ENCODE results near the gene PTPRN2. TPM values are rescaled to one million over a fixed set of nuclear protein-coding genes. Genes with fewer than 3 reads are reported as not detected.
"Not testable (repeated sequence)": the region's sequence is repeated elsewhere in the genome, so short reads cannot be mapped to it uniquely, and the experiment has no call there.

PTPRN2 gene
- total RNA-seq, 1 donor, result 0.09 TPM

- no peak for TF ChIP-seq CTCF (IDR thresholded peaks at IDR 0.05; ENCODE audit: insufficient read depth, low read length)
- DNase-seq (ENCODE audit: low read depth), result no peak
- H3K4me3 ChIP-seq (ENCODE audit: low read depth, low read length), result no peak overlapping the region
These were observed 1084.9 kb downstream of the PTPRN2 start for GRCh38 chr7:157502701-157503111.

- TF ChIP-seq CTCF (IDR thresholded peaks at IDR 0.05; ENCODE audit: insufficient read depth, low read length), result no peak
- H3K4me3 ChIP-seq (ENCODE audit: low read depth, low read length), result no peak overlapping the region
- no peak for DNase-seq (ENCODE audit: low read depth)
These were observed 1086.0 kb downstream of the PTPRN2 start for GRCh38 chr7:157501581-157501980.

GRCh38 chr7:157500989-157501540 is 1086.6 kb downstream of the PTPRN2 start:
- H3K4me3 ChIP-seq (ENCODE audit: low read depth, low read length); DNase-seq (ENCODE audit: low read depth): not testable (repeated sequence)

- H3K4me3 ChIP-seq (ENCODE audit: low read depth, low read length), result no peak overlapping the region
- no peak for DNase-seq (ENCODE audit: low read depth)
- no peak for TF ChIP-seq CTCF (IDR thresholded peaks at IDR 0.05; ENCODE audit: insufficient read depth, low read length)
These were observed 1087.3 kb downstream of the PTPRN2 start for GRCh38 chr7:157500171-157500960.

GRCh38 chr7:157499835-157500153 is 1087.8 kb downstream of the PTPRN2 start:
- H3K4me3 ChIP-seq (ENCODE audit: low read depth, low read length), result no peak overlapping the region
- no peak for TF ChIP-seq CTCF (IDR thresholded peaks at IDR 0.05; ENCODE audit: insufficient read depth, low read length)
- DNase-seq (ENCODE audit: low read depth), result no peak

GRCh38 chr7:157499121-157499834 is 1088.3 kb downstream of the PTPRN2 start:
- no peak overlapping the region for H3K4me3 ChIP-seq (ENCODE audit: low read depth, low read length)
- no peak for TF ChIP-seq CTCF (IDR thresholded peaks at IDR 0.05; ENCODE audit: insufficient read depth, low read length)
- DNase-seq (ENCODE audit: low read depth), result no peak

GRCh38 chr7:157498657-157499056 is 1089.0 kb downstream of the PTPRN2 start:
- H3K4me3 ChIP-seq (ENCODE audit: low read depth, low read length), result no peak overlapping the region
- DNase-seq (ENCODE audit: low read depth), result no peak
- no peak for TF ChIP-seq CTCF (IDR thresholded peaks at IDR 0.05; ENCODE audit: insufficient read depth, low read length)

Measured in fibroblast of the aortic adventitia (primary cell).